Measurements from ENCODE around the gene HOXB8. TPM values are rescaled to one million over a fixed set of nuclear protein-coding genes. Genes with fewer than 3 reads are reported as not detected.

The HOXB8 gene
- total RNA-seq, 1 experiment from 2014 or later, result not detected

- Histone ChIP-seq H2AFZ (ENCODE audit: low read length) (no peak overlapping the region), H3K9me2 (replicated peaks; ENCODE audit: low read length) (no peaks in the 10 kb centered on the region), H3K27me3 (ENCODE audit: low read length) (no peaks in the 10 kb centered on the region), H3F3A (ENCODE audit: low read length, unreplicated experiment) (no peaks in the 10 kb centered on the region), H4K20me1 (ENCODE audit: low read length) (no peaks in the 10 kb centered on the region; the same call in 1 of the 2 replicates), H3K9ac (ENCODE audit: low read length) (no peak overlapping the region), H3K9me3 (ENCODE audit: low read length) (no peaks in the 10 kb centered on the region), H3K36me3 (ENCODE audit: low read depth, low read length) (no peaks in the 10 kb centered on the region), H3K79me2 (ENCODE audit: low read length) (peaks cover 11% of the 10 kb centered on the region), H3K4me2 (ENCODE audit: low read length) (no peak overlapping the region), H3K27ac (ENCODE audit: low read length) (no peak overlapping the region), H3K4me1 (ENCODE audit: insufficient read depth, low read length) (peaks cover 7% of the 10 kb centered on the region; the same call in 1 of the 2 replicates), H3K4me3 (ENCODE audit: low read length) (no peak overlapping the region)
- ChIA-PET CTCF (interaction anchor here (1.1 kb wide), 1 partner anchor 241 kb away, joined by 14 read pairs; no protein-coding TSS in a partner anchor), POLR2A (ENCODE audit: unreplicated experiment) (no interaction called here)
- ATAC-seq, result no peak
- intact Hi-C loops (cut with micrococcal nuclease), result no loop called here
- no TSS peak for BruUV-seq (replicated peaks)
- no peak for DNase-seq
- TF ChIP-seq EZH2phosphoT487 (IDR thresholded peaks at IDR 0.05; ENCODE audit: borderline replicate concordance, low read length), result no peak
- no peak for TF ChIP-seq EZH2 (IDR thresholded peaks at IDR 0.05; ENCODE audit: low read length, unreplicated experiment)
- TF ChIP-seq, protein P1, sequence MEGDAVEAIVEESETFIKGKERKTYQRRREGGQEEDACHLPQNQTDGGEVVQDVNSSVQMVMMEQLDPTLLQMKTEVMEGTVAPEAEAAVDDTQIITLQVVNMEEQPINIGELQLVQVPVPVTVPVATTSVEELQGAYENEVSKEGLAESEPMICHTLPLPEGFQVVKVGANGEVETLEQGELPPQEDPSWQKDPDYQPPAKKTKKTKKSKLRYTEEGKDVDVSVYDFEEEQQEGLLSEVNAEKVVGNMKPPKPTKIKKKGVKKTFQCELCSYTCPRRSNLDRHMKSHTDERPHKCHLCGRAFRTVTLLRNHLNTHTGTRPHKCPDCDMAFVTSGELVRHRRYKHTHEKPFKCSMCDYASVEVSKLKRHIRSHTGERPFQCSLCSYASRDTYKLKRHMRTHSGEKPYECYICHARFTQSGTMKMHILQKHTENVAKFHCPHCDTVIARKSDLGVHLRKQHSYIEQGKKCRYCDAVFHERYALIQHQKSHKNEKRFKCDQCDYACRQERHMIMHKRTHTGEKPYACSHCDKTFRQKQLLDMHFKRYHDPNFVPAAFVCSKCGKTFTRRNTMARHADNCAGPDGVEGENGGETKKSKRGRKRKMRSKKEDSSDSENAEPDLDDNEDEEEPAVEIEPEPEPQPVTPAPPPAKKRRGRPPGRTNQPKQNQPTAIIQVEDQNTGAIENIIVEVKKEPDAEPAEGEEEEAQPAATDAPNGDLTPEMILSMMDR (conservative IDR thresholded peaks at IDR 0.05; ENCODE audit: low read depth, low read length), result no peak
These were observed 22.5 kb downstream of the HOXB8 start for GRCh38 chr17:48592577-48592976.

GRCh38 chr17:48592057-48592514 lies 23.0 kb downstream of the HOXB8 start:
- no TSS peak for BruUV-seq (replicated peaks)
- CTCF ChIA-PET, result no interaction called here
- Histone ChIP-seq H3K79me2 (ENCODE audit: low read length) (peaks cover 6% of the 10 kb centered on the region), H3K27ac (ENCODE audit: low read length) (no peak overlapping the region), H3F3A (ENCODE audit: low read length, unreplicated experiment) (no peaks in the 10 kb centered on the region), H3K9me3 (ENCODE audit: low read length) (no peaks in the 10 kb centered on the region), H4K20me1 (ENCODE audit: low read length) (no peaks in the 10 kb centered on the region; the same call in 1 of the 2 replicates), H3K4me2 (ENCODE audit: low read length) (no peak overlapping the region), H3K4me1 (ENCODE audit: insufficient read depth, low read length) (peaks cover 8% of the 10 kb centered on the region; the same call in 1 of the 2 replicates), H3K4me3 (ENCODE audit: low read length) (no peak overlapping the region), H3K9me2 (replicated peaks; ENCODE audit: low read length) (no peaks in the 10 kb centered on the region), H3K9ac (ENCODE audit: low read length) (no peak overlapping the region), H3K27me3 (ENCODE audit: low read length) (no peaks in the 10 kb centered on the region), H3K36me3 (ENCODE audit: low read depth, low read length) (no peaks in the 10 kb centered on the region), H2AFZ (ENCODE audit: low read length) (no peak overlapping the region)
- POLR2A ChIA-PET (ENCODE audit: unreplicated experiment), result no interaction called here
- DNase-seq (no peak), ATAC-seq (no peak)
- no peak for TF ChIP-seq EZH2phosphoT487 (IDR thresholded peaks at IDR 0.05; ENCODE audit: borderline replicate concordance, low read length)
- intact Hi-C loops (cut with micrococcal nuclease), result no loop called here

GRCh38 chr17:48591255-48592056 lies 23.6 kb downstream of the HOXB8 start:
- Histone ChIP-seq H3K36me3 (ENCODE audit: low read depth, low read length) (no peaks in the 10 kb centered on the region), H4K20me1 (ENCODE audit: low read length) (no peaks in the 10 kb centered on the region), H2AFZ (ENCODE audit: low read length) (no peak overlapping the region), H3K4me3 (ENCODE audit: low read length) (no peak overlapping the region), H3K9ac (ENCODE audit: low read length) (no peak overlapping the region), H3K27ac (ENCODE audit: low read length) (no peak overlapping the region), H3K79me2 (ENCODE audit: low read length) (no peaks in the 10 kb centered on the region), H3K4me2 (ENCODE audit: low read length) (no peak overlapping the region), H3K4me1 (ENCODE audit: insufficient read depth, low read length) (peaks cover 8% of the 10 kb centered on the region; the same call in 1 of the 2 replicates), H3K27me3 (ENCODE audit: low read length) (no peaks in the 10 kb centered on the region), H3K9me3 (ENCODE audit: low read length) (no peaks in the 10 kb centered on the region), H3F3A (ENCODE audit: low read length, unreplicated experiment) (no peaks in the 10 kb centered on the region), H3K9me2 (replicated peaks; ENCODE audit: low read length) (no peaks in the 10 kb centered on the region)
- POLR2A ChIA-PET (ENCODE audit: unreplicated experiment), result no interaction called here
- intact Hi-C loops (cut with micrococcal nuclease), result no loop called here
- CTCF ChIA-PET, result interaction anchor here (0.7 kb wide), 1 partner anchor 327 kb away, joined by 4 read pairs; no protein-coding TSS in a partner anchor
- DNase-seq (no peak), ATAC-seq (no peak)
- TF ChIP-seq, protein P1 (conservative IDR thresholded peaks at IDR 0.05; ENCODE audit: low read depth, low read length), result no peak
- no peak for TF ChIP-seq EZH2 (IDR thresholded peaks at IDR 0.05; ENCODE audit: low read length, unreplicated experiment)
- TF ChIP-seq EZH2phosphoT487 (IDR thresholded peaks at IDR 0.05; ENCODE audit: borderline replicate concordance, low read length), result no peak
- BruUV-seq (replicated peaks), result no TSS peak

Measured in PC-3 (cell line).